Measurements from ENCODE around the gene GUCY1A1.

Gene GUCY1A1

DNA sequence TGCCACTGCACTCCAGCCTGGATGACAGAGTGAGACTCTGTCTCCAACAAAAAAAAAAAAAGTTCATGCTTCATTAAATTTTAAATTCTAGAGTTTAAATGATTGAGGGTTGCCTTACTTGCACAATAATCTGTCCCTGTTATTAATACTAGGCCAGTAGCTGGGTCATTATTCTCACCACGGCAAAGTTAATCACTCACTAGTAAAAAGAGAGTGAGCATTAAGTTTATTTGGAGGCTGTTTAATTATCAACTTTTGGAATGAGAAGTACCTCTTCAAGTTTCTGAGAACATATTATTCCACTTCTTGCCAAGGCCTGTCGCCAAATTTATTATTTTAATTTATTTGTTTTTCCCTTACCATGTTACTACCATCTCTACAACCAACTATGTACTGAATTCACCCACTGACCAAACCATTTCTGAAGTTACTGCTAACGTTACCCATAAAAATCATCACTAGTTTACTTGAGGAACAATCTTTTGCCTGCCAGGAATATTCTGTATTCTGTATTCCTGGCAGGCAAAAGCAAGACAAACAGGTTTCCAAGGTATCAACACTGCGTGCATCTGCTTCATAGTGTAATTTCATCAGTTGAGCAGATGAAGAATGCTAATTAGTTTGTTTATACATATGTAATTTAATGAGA, 26.5 kb downstream of the GUCY1A1 start:
- no peak for DNase-seq

DNA sequence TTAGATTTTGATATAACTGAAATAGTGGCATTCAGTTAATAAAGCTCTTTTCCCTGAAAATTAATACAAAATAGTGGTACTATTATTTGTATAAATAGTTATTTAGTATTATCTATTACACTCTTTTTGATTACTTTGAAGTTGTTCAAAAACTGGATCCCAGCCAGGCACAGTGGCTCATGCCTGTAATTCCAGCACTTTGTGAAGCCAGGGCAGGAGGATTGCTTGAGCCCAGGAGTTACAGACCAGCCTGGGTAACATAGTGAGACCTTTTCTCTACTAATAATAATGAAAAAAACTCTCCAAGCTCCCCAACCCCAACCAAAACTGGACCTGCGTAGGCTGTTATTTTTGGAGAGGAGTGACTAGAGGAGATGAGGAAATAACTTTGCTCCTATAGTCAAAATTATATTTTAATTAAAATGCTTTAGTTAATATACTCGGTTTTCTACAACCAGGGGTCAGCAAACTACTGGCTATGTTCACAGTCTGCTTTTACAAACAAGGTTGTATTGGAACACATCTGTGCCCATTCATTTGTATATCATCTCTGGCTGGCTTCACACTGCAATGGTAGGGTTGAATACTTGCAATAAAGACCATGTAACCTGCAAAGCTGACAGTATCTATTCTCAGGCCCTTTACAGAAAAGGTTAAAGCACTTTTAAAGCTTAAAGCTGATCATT, 27.6 kb downstream of the GUCY1A1 start:
- DNase-seq, result no peak

DNA sequence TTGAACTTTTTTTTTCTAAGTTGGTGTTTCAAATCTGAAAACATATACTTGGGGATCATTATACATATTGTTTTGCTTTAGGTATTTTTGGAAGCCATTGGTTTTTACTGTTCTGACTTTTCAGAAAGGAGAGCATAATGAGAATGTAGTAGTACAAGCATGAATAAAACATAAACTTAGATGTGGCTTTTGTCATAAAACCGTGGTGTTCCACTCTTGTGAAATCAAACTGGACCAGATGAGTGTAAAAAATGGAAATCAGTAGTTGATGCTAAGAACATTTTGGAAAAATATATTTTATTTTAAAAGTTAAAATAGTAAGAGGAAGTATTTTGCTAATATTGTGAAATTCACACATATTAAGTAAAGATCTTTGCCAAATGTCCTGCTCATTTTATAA, 29.6 kb downstream of the GUCY1A1 start:
- no peak for DNase-seq

GRCh38 chr4:155696726-155697125, 30.1 kb downstream of the GUCY1A1 start:
- no peak for DNase-seq

DNA sequence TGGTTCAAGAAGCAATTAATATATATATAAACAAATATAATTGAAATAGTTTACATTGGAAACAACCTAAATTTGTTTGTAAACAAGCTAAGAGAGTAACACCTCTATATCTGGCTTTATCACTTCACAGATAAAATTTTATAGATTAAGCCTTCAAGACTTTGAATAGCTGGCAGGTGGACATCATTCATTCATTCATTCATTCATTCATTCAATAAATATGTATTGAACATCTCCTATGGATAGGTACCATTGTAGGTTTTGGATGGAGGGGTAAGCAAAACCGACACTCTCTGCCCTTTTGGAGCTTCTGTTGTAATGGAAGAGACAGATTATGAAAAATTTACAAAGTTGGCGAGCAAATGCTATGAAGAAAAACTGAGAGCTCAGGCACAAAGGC, 35.2 kb downstream of the GUCY1A1 start:
- no peak for DNase-seq

- no peak for DNase-seq
Measured at GRCh38 chr4:155703486-155704247, 37.0 kb downstream of the GUCY1A1 start.

DNA sequence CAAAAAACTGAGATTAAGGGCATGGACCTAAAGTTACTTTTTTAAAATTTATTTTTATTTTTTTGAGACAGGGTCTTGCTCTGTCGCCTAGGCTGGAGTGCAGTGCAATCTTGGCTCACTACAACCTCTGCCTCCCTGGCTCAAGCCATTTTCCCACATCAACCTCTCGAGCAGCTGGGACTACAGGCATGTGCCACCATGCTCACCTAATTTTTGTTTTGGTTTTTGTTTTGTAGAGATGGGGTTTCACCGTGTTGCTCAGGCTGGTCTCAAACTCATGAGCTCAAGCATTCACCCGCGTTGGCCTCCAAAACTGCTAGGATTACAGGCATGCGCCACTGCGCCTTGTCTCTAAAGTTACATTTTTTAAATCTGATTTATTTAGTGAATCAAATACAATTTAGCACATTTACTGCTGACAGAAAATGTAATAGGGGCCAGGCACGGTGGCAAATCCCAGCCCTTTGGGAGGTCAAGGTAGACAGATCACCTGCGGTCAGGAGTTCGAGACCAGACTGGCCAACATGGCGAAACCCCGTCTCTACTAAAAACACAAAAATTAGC, 38.3 kb downstream of the GUCY1A1 start:
- no peak for DNase-seq

- no peak for DNase-seq
Measured at GRCh38 chr4:155705664-155706063, 39.0 kb downstream of the GUCY1A1 start.

GRCh38 chr4:155706147-155706546, 39.5 kb downstream of the GUCY1A1 start:
- DNase-seq, result no peak

GRCh38 chr4:155707251-155707650, 40.6 kb downstream of the GUCY1A1 start:
- DNase-seq, result no peak

- DNase-seq, result no peak
Measured at GRCh38 chr4:155708782-155709181, 42.1 kb downstream of the GUCY1A1 start.

DNA sequence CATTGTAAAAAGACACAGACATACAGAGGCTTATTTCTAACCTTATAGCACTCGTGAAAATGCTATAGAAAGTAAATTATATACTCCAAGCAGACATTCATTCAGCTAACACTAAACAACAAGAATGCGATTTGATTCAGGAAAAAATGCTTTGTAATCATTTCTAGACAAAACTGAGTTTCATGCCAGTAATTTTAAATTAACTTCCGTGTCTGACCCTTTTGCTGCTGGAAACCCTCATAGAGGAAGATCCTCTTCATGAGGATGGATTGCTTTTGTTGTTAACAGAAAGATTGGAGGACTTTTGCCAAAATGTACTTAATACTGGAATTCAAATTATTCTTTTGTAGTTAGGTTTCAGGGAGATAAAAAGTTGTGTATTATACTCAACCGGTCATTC, 43.3 kb downstream of the GUCY1A1 start:
- no peak for DNase-seq

GRCh38 chr4:155711556-155711955, 44.9 kb downstream of the GUCY1A1 start:
- no peak for DNase-seq

GRCh38 chr4:155712846-155713245, 46.2 kb downstream of the GUCY1A1 start:
- no peak for DNase-seq

DNA sequence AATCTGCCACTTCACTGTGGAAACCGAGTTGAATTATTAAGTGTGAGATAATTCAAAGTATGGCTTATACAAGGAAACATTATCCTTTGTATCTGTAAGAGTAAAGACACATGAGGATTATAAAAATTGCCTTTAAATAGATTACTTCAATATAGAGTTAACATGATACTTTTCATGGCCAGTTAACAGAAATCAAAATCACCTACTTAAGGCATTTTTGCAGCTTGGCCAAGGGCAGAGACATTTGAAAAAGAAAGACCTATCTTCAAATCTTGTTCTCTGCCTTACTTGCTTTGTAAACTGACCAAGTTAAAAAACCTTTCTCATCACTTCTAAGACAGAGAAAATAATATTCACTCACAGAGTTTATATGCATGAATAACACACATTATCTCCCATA, 47.3 kb downstream of the GUCY1A1 start:
- no peak for DNase-seq

- no peak for DNase-seq
Measured at GRCh38 chr4:155722336-155722735, 55.7 kb downstream of the GUCY1A1 start.

DNA sequence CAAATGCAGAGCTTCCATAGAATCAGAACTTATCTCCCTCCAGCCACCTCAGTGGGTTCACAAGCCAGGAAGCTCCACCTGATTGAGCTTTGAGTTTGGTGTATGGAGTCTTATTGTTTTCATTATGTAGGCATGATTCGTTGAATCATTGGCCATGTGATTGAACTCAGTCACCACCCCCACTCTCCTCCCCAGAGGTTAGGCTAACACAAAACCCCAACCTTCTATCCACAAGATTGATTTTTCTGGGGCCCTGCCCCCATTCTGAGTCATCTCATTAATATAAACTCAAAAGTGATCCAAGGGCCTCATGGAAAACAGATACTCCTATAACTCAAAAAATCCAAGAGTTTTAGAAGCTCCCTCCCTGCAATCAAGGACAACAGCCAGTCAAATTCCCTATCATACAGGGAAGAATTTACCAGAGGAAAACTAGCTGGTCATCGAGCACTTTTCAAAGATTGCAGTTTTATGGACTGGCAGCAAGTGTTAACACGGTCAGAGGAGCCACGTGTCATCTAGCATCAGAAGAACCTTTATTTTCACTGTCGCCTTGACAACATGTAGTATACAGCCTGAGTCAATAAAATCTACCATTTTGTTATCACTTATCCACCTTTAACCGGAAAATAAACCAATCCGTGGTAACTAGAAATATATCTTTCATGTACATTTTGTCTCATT, 56.3 kb downstream of the GUCY1A1 start:
- no peak for DNase-seq

DNA sequence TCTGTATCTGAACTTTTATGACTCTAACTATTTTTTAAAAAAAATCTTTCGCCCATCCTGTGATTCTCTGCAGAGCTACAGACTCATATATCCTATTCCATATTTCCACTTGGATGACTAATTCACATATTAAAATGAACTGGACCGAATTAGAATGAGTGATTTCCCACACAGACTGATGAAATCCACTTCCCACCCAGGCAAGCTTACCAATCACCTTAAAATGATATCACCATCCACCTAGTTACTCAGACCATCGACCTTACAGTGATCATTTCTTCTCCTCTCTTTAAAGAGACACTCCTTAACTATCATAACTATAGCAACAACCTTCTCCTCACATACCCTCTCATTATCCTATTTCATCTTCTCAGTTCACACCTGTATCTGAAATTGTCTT, 58.1 kb downstream of the GUCY1A1 start:
- no peak for DNase-seq

- no peak for DNase-seq
Measured at GRCh38 chr4:155734065-155734464, 67.4 kb downstream of the GUCY1A1 start.

GRCh38 chr4:155734951-155735350, 68.3 kb downstream of the GUCY1A1 start:
- DNase-seq, result no peak

GRCh38 chr4:155735496-155735895, 68.8 kb downstream of the GUCY1A1 start:
- DNase-seq, result peak; percentile 9

GRCh38 chr4:155738548-155738947, 71.9 kb downstream of the GUCY1A1 start:
- DNase-seq, result no peak

- DNase-seq, result no peak
Measured at GRCh38 chr4:155741546-155741945, 74.9 kb downstream of the GUCY1A1 start.
